CD14-positive monocyte (primary cell): ENCODE measurements around the gene DSCAML1. TPM values are rescaled to one million over a fixed set of nuclear protein-coding genes. Genes with fewer than 3 reads are reported as not detected.
A peak's percentile ranks its signal among the peaks of the same experiment; 100 is the strongest.

ENCODE experiments used
- DNase-seq, 3 donors: peaks; one replicate each; pipeline ENCODE4 v3.0.0-alpha.2; 2011 to 2022
- H2AFZ ChIP-seq: 2 replicates; pipeline ENCODE4 v1.6.0; 2012; ENCODE audit warnings: mild to moderate bottlenecking, low read depth, low read length, inconsistent platforms; ENCODE audit not compliant: insufficient read depth, poor library complexity, severe bottlenecking
- H3K27ac ChIP-seq, 2 donors: 1 replicate in 1 of 2; 2 replicates in 1 of 2; pipeline ENCODE4 v1.5.1; 2012 to 2013; ENCODE audit warnings: low read length in 2 of 2, control low read depth in 1 of 2, inconsistent platforms in 1 of 2, low read depth in 1 of 2, mild to moderate bottlenecking in 1 of 2
- H3K27me3 ChIP-seq, 2 donors: one replicate each; pipeline versions ENCODE4 v1.6.0 to v1.6.1; 2011 to 2013; ENCODE audit warnings: low read length in 2 of 2; ENCODE audit not compliant: control insufficient read depth in 2 of 2, insufficient read depth in 2 of 2
- H3K36me3 ChIP-seq, 2 donors: replicated peaks in 1 of 2; 1 replicate in 1 of 2; 2 replicates in 1 of 2; pipeline versions ENCODE4 v1.5.1 to v1.6.1; 2012 to 2013; ENCODE audit warnings: low read length in 2 of 2, control low read depth in 1 of 2, inconsistent platforms in 1 of 2, mild to moderate bottlenecking in 1 of 2; ENCODE audit not compliant: insufficient read depth in 2 of 2, control insufficient read depth in 1 of 2
- H3K4me1 ChIP-seq, 2 donors: 1 replicate in 1 of 2; 2 replicates in 1 of 2; pipeline versions ENCODE4 v1.5.1 to v1.6.1; 2012 to 2013; ENCODE audit warnings: low read length in 2 of 2, control low read depth in 1 of 2, inconsistent platforms in 1 of 2, mild to moderate bottlenecking in 1 of 2, moderate library complexity in 1 of 2; ENCODE audit not compliant: insufficient read depth in 2 of 2, control insufficient read depth in 1 of 2
- H3K4me2 ChIP-seq: replicated peaks from 2 replicates; pipeline ENCODE3; 2012; ENCODE audit warnings: low read length, moderate library complexity, mild to moderate bottlenecking; ENCODE audit not compliant: poor library complexity, severe bottlenecking; ENCODE audit errors: extremely low read depth
- H3K4me3 ChIP-seq, 3 experiments: fragments of 200-600 bp in 1 of 3; sonication (generic) in 1 of 3; replicated peaks in 1 of 3; 1 replicate in 2 of 3; 2 replicates in 1 of 3; pipeline ENCODE4 v1.5.1; 2011 to 2013; ENCODE audit warnings: low read length in 3 of 3, mild to moderate bottlenecking in 3 of 3, control low read depth in 2 of 3, low read depth in 2 of 3, inconsistent platforms in 1 of 3, moderate library complexity in 1 of 3
- H3K79me2 ChIP-seq: 2 replicates; pipeline ENCODE4 v1.6.0; 2012; ENCODE audit warnings: mild to moderate bottlenecking, control low read depth, inconsistent platforms, low read length, moderate library complexity; ENCODE audit not compliant: insufficient read depth
- H3K9ac ChIP-seq: 2 replicates; pipeline ENCODE4 v1.6.0; 2017; ENCODE audit warnings: low read length, mild to moderate bottlenecking; ENCODE audit not compliant: insufficient read depth, poor library complexity, severe bottlenecking
- H3K9me3 ChIP-seq, 2 donors: replicated peaks in 1 of 2; 1 replicate in 1 of 2; 2 replicates in 1 of 2; pipeline versions ENCODE4 v1.5.1 to v1.6.1; 2012 to 2013; ENCODE audit warnings: low read length in 2 of 2, control low read depth in 1 of 2; ENCODE audit not compliant: control insufficient read depth in 1 of 2, insufficient read depth in 1 of 2
- H4K20me1 ChIP-seq: 2 replicates; pipeline ENCODE4 v1.6.0; 2012; ENCODE audit warnings: mild to moderate bottlenecking, low read length, control low read depth, moderate library complexity; ENCODE audit not compliant: insufficient read depth
- H3K27ac Mint-ChIP-seq, 7 donors: one replicate each; pipeline ENCODE4 v1.8.0; 2020; ENCODE audit warnings: mild to moderate bottlenecking in 7 of 7, mixed read lengths in 7 of 7, moderate library complexity in 6 of 7, inconsistent platforms in 2 of 7
- H3K27me3 Mint-ChIP-seq, 3 donors: one replicate each; pipeline ENCODE4 v1.8.0; 2021 to 2022; ENCODE audit warnings: low read depth in 3 of 3, mild to moderate bottlenecking in 3 of 3, mixed read lengths in 3 of 3, moderate library complexity in 3 of 3, inconsistent platforms in 1 of 3
- H3K36me3 Mint-ChIP-seq, 2 donors: one replicate each; pipeline ENCODE4 v1.8.0; 2020; ENCODE audit warnings: mixed read lengths in 2 of 2, inconsistent platforms in 1 of 2, mild to moderate bottlenecking in 1 of 2
- H3K4me1 Mint-ChIP-seq: one replicate; pipeline ENCODE4 v1.8.0; 2020; ENCODE audit warnings: mild to moderate bottlenecking, mixed read lengths
- H3K4me3 Mint-ChIP-seq, 2 donors: one replicate each; pipeline ENCODE4 v1.8.0; 2020; ENCODE audit warnings: mild to moderate bottlenecking in 2 of 2, mixed read lengths in 2 of 2, moderate library complexity in 1 of 2
- H3K9me3 Mint-ChIP-seq, 7 donors: one replicate each; pipeline ENCODE4 v1.8.0; 2020 to 2022; ENCODE audit warnings: mixed read lengths in 7 of 7, mild to moderate bottlenecking in 6 of 7, moderate library complexity in 6 of 7, inconsistent platforms in 2 of 7
- CTCF ChIP-seq: fragments of 200-600 bp; IDR thresholded peaks from one replicate; pipeline ENCODE4 v1.8.0; 2022; ENCODE audit warnings: antibody characterized with exemption, mild to moderate bottlenecking
- WGBS: methylation state at CpG from one replicate; pipeline ENCODE4 v1.1.5; 2013; ENCODE audit warnings: missing lambda C conversion rate; ENCODE audit not compliant: insufficient coverage; 5-methylcytosine and 5-hydroxymethylcytosine counted together
- intact Hi-C, 2 donors: fragments of 100-400 bp; cut with micrococcal nuclease; formaldehyde crosslinking; loops; one replicate each; pipeline versions ENCODE4 v1.15.0 to v1.15.1; 2023
- polyA plus RNA-seq, 3 donors: library from polyadenylated mRNA; depleted of rRNA in 1 of 3; unstranded in 2 of 3; stranded (reverse) in 1 of 3; fragments of 300-500 nt in 2 of 3; fragments of >200 nt in 1 of 3; fragmentation: Illumina TruSeq in 2 of 3; gene quantifications; 1 replicate in 2 of 3; 2 replicates in 1 of 3; pipeline ENCODE4 v1.2.3, GENCODE V29; 2012 to 2021

The DSCAML1 gene
- polyA plus RNA-seq, 3 donors = not detected

- TF ChIP-seq CTCF = no peak
- Histone ChIP-seq H3K27me3 (no peaks in the 10 kb centered on the region), H3K4me1 (peaks cover 62 to 63% of the 10 kb centered on the region in 2 donors), H4K20me1 (no peaks in the 10 kb centered on the region), H3K36me3 (no peaks in the 10 kb centered on the region), H3K4me2 (peak overlapping the region; percentile 8), H2AFZ (peak overlapping the region; percentile 70), H3K79me2 (no peaks in the 10 kb centered on the region), H3K27ac (peak overlapping the region; percentile 99 to 100), H3K4me3 (no peak overlapping the region), H3K9me3 (no peaks in the 10 kb centered on the region), H3K9ac (peak overlapping the region; percentile 79)
- intact Hi-C loops = loop anchor here in 1 of 2 donors (5.0 kb wide), 2 partner anchors 171 to 389 kb away; partner anchors contain the start of gene IL10RA
- Mint-ChIP-seq H3K4me1 (peaks cover 52% of the 10 kb centered on the region), H3K27ac (peak overlapping the region; percentile 95 to 99 (median 99)), H3K4me3 (peak overlapping the region; percentile 11 to 16), H3K27me3 (peaks cover 2 to 3% (median 2%) of the 10 kb centered on the region in 3 donors), H3K36me3 (no peaks in the 10 kb centered on the region), H3K9me3 (peaks cover 0 to 3% (median 0%) of the 10 kb centered on the region in 7 donors)
- peak in 1 of 3 donors; percentile 44 for DNase-seq
- 86% methylated on average over 10 of the region's 20 CpGs for WGBS
Observed at GRCh38 chr11:117816151-117816741, 19.2 kb upstream of the DSCAML1 start.

GRCh38 chr11:117815262-117815803 lies 18.3 kb upstream of the DSCAML1 start:
- Mint-ChIP-seq H3K27ac (peak overlapping the region; percentile 95 to 99 (median 99)), H3K27me3 (peaks cover 2 to 4% (median 2%) of the 10 kb centered on the region in 3 donors), H3K4me1 (peaks cover 52% of the 10 kb centered on the region), H3K4me3 (peak overlapping the region in 1 of 2 donors; percentile 53), H3K9me3 (peaks cover 0 to 3% (median 0%) of the 10 kb centered on the region in 7 donors), H3K36me3 (no peaks in the 10 kb centered on the region)
- peak overlapping the region; percentile 79 for H3K9ac ChIP-seq
- no peaks in the 10 kb centered on the region for H3K9me3 ChIP-seq
- TF ChIP-seq CTCF = no peak
- H3K27me3 ChIP-seq = no peaks in the 10 kb centered on the region
- H3K36me3 ChIP-seq = no peaks in the 10 kb centered on the region
- peak; percentile 97 to 98 (median 98) for DNase-seq
- peak overlapping the region in 1 of 3 experiments; percentile 26 for H3K4me3 ChIP-seq
- H2AFZ ChIP-seq = no peak overlapping the region
- H3K79me2 ChIP-seq = no peaks in the 10 kb centered on the region
- no peaks in the 10 kb centered on the region for H4K20me1 ChIP-seq
- H3K4me2 ChIP-seq = peak overlapping the region; percentile 37
- peaks cover 62 to 63% of the 10 kb centered on the region in 2 donors for H3K4me1 ChIP-seq
- H3K27ac ChIP-seq = peak overlapping the region; percentile 99 to 100
- intact Hi-C loops = loop anchor here in 1 of 2 donors (5.0 kb wide), 2 partner anchors 172 to 388 kb away; partner anchors contain the start of gene IL10RA
- 0% methylated on average over 5 of the region's 7 CpGs for WGBS
